KMS-11 (cell line): Measurements from ENCODE around the gene SLC39A8.

Experiments
- H2AFZ ChIP-seq: fragments of 200-600 bp; sonication (generic); 2 replicates; pipeline ENCODE4 v1.6.1; 2016; ENCODE audit warnings: antibody characterized with exemption, mixed run types, low read depth
- H3K27ac ChIP-seq: fragments of 200-600 bp; sonication (generic); 2 replicates; pipeline ENCODE4 v1.6.1; 2016; ENCODE audit warnings: mild to moderate bottlenecking, mixed run types
- H3K27me3 ChIP-seq: fragments of 200-600 bp; sonication (generic); 2 replicates; pipeline ENCODE4 v1.6.1; 2017; ENCODE audit warnings: mild to moderate bottlenecking, low read depth, mixed run types, moderate library complexity; ENCODE audit not compliant: insufficient read depth
- H3K36me3 ChIP-seq: fragments of 200-600 bp; sonication (generic); 2 replicates; pipeline ENCODE4 v1.6.1; 2017; ENCODE audit warnings: mild to moderate bottlenecking, mixed run types; ENCODE audit not compliant: insufficient read depth
- H3K4me1 ChIP-seq: fragments of 200-600 bp; sonication (generic); 2 replicates; pipeline ENCODE4 v1.6.1; 2016; ENCODE audit warnings: mild to moderate bottlenecking, low read depth, mixed run types; ENCODE audit not compliant: poor library complexity, severe bottlenecking
- H3K4me2 ChIP-seq: fragments of 200-600 bp; sonication (generic); 2 replicates; pipeline ENCODE4 v1.7.0; 2016; ENCODE audit warnings: mild to moderate bottlenecking, mixed run types
- H3K4me3 ChIP-seq: fragments of 200-600 bp; sonication (generic); IDR thresholded peaks from 2 replicates; pipeline ENCODE4 v1.6.1; 2017; ENCODE audit warnings: low read depth, low read length, mixed read lengths; ENCODE audit not compliant: insufficient read depth
- H3K79me2 ChIP-seq: fragments of 200-600 bp; sonication (generic); 2 replicates; pipeline ENCODE4 v1.6.1; 2016; ENCODE audit warnings: low read depth, mixed run types; ENCODE audit not compliant: insufficient read depth
- H3K9ac ChIP-seq: fragments of 200-600 bp; sonication (generic); 2 replicates; pipeline ENCODE4 v1.6.1; 2016; ENCODE audit warnings: mild to moderate bottlenecking, mixed run types
- H4K20me1 ChIP-seq: fragments of 200-600 bp; sonication (generic); 2 replicates; pipeline ENCODE4 v1.6.1; 2016; ENCODE audit warnings: mild to moderate bottlenecking, mixed run types; ENCODE audit not compliant: insufficient read depth
- CTCF ChIP-seq: fragments of 200-600 bp; sonication (generic); conservative IDR thresholded peaks from 2 replicates; pipeline ENCODE4 v1.6.1; 2017; ENCODE audit warnings: low read depth, mild to moderate bottlenecking, antibody characterized with exemption, low read length, moderate library complexity, mixed read lengths

Gene SLC39A8

GRCh38 chr4:102326951-102327350 lies 18.3 kb downstream of the SLC39A8 start:
- no peak overlapping the region for H3K4me2 ChIP-seq
- no peak for TF ChIP-seq CTCF
- no peaks in the 10 kb centered on the region for H3K36me3 ChIP-seq
- no peak overlapping the region for H3K4me3 ChIP-seq
- H3K27me3 ChIP-seq: no peaks in the 10 kb centered on the region
- H3K27ac ChIP-seq: no peak overlapping the region
- no peaks in the 10 kb centered on the region for H4K20me1 ChIP-seq
- H2AFZ ChIP-seq: no peak overlapping the region
- H3K79me2 ChIP-seq: peaks cover 16% of the 10 kb centered on the region; the same call in 1 of the 2 replicates
- no peak overlapping the region for H3K9ac ChIP-seq
- no peaks in the 10 kb centered on the region for H3K4me1 ChIP-seq

- no peaks in the 10 kb centered on the region for H3K36me3 ChIP-seq
- peaks cover 7% of the 10 kb centered on the region; the same call in 1 of the 2 replicates for H3K79me2 ChIP-seq
- H3K27ac ChIP-seq: no peak overlapping the region
- TF ChIP-seq CTCF: no peak
- H2AFZ ChIP-seq: no peak overlapping the region
- no peaks in the 10 kb centered on the region for H3K4me1 ChIP-seq
- H4K20me1 ChIP-seq: no peaks in the 10 kb centered on the region
- H3K27me3 ChIP-seq: no peaks in the 10 kb centered on the region
- no peak overlapping the region for H3K4me2 ChIP-seq
- no peak overlapping the region for H3K4me3 ChIP-seq
- no peak overlapping the region for H3K9ac ChIP-seq
These were observed 20.6 kb downstream of the SLC39A8 start for GRCh38 chr4:102324730-102325129.

GRCh38 chr4:102322736-102323135 lies 22.5 kb downstream of the SLC39A8 start:
- no peak overlapping the region for H3K9ac ChIP-seq
- no peaks in the 10 kb centered on the region for H3K27me3 ChIP-seq
- H3K27ac ChIP-seq: no peak overlapping the region
- no peaks in the 10 kb centered on the region for H3K36me3 ChIP-seq
- TF ChIP-seq CTCF: no peak
- H3K79me2 ChIP-seq: 0 out of 2 replicates have a peak, but pooled peaks cover 5% of the 10 kb centered on the region
- no peak overlapping the region for H3K4me3 ChIP-seq
- no peak overlapping the region for H2AFZ ChIP-seq
- H4K20me1 ChIP-seq: no peaks in the 10 kb centered on the region
- no peak overlapping the region for H3K4me2 ChIP-seq
- no peaks in the 10 kb centered on the region for H3K4me1 ChIP-seq

GRCh38 chr4:102321260-102321995 lies 23.9 kb downstream of the SLC39A8 start:
- no peak overlapping the region for H3K9ac ChIP-seq
- H3K27me3 ChIP-seq: no peaks in the 10 kb centered on the region
- no peaks in the 10 kb centered on the region for H3K4me1 ChIP-seq
- no peaks in the 10 kb centered on the region for H3K36me3 ChIP-seq
- H3K79me2 ChIP-seq: no peaks in the 10 kb centered on the region
- no peak for TF ChIP-seq CTCF
- H2AFZ ChIP-seq: no peak overlapping the region
- H3K4me3 ChIP-seq: no peak overlapping the region
- no peak overlapping the region for H3K4me2 ChIP-seq
- no peak overlapping the region for H3K27ac ChIP-seq
- no peaks in the 10 kb centered on the region for H4K20me1 ChIP-seq
